Measurements from ENCODE around the gene PRUNE2. TPM values are rescaled to one million over a fixed set of nuclear protein-coding genes. Genes with fewer than 3 reads are reported as not detected.

Gene PRUNE2
- total and polyA plus RNA-seq, 2 of the 13 experiments (the other 11 are each of a cell fraction or from before 2014, with no cell fraction given), result 0.02 TPM; not detected in 1

DNA sequence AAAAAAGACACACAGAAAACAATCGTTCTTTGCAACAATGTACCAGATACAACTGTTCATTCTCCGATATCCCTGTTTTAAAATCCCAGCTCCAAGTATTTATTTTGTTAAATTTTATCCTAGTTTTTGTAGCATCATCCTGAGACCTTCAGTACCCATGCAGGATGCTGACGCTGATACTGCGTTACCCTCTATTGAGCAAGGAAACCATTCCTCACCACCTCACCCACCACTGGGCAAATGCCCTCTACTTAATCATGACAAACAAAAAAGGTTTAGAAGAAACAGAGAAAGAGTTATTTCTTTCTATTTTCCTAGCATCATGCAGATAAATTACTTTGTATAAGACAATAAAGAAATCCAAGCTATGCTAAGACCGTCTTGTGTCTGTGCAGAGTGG, 277.8 kb downstream of the PRUNE2 start:
- Histone ChIP-seq H4K20me1 (ENCODE audit: insufficient read depth, low read length) (no peaks in the 10 kb centered on the region), H3K27ac (ENCODE audit: extremely low read length, insufficient read depth, low read length) (no peak overlapping the region), H2AFZ (ENCODE audit: low read length) (no peak overlapping the region), H3K4me1 (ENCODE audit: insufficient read depth, low read length) (no peaks in the 10 kb centered on the region), H3K9me3 (ENCODE audit: low read length) (no peaks in the 10 kb centered on the region), H3K79me2 (ENCODE audit: insufficient read depth, low read length) (no peaks in the 10 kb centered on the region), H3K4me2 (ENCODE audit: low read depth, low read length) (no peak overlapping the region), H3K4me3 (replicated peaks in 1 of 3; ENCODE audit: insufficient read depth in 1 of 3, low read depth in 2 of 3, low read length in 3 of 3) (no peak overlapping the region), H3K36me3 (replicated peaks in 1 of 2; ENCODE audit: control insufficient read depth in 1 of 2, insufficient read depth in 2 of 2, low read length in 2 of 2) (no peaks in the 10 kb centered on the region), H3K27me3 (ENCODE audit: control insufficient read depth in 1 of 2, insufficient read depth in 2 of 2, low read length in 2 of 2) (no peaks in the 10 kb centered on the region), H3K9ac (ENCODE audit: insufficient read depth, low read depth, low read length) (no peak overlapping the region)
- ATAC-seq (no peak), FAIRE-seq (no peak), DNase-seq (ENCODE audit: low spot score) (no peak)
- POLR2A ChIA-PET, result no interaction called here
- BruUV-seq (replicated peaks), result no TSS peak
- TF ChIP-seq TBX2 (CRISPR knock-in tag; IDR thresholded peaks at IDR 0.05; ENCODE audit: borderline replicate concordance), result no peak
- TF ChIP-seq SIX4 (CRISPR knock-in tag; IDR thresholded peaks at IDR 0.05), result no peak
- TF ChIP-seq ZNF101 (CRISPR knock-in tag; IDR thresholded peaks at IDR 0.05; ENCODE audit: borderline replicate concordance, low read depth), result no peak
- no peak for TF ChIP-seq ZNF30 (CRISPR knock-in tag; IDR thresholded peaks at IDR 0.05)
- intact Hi-C loops (cut with micrococcal nuclease; ENCODE audit: unreplicated experiment) (no loop called here), in situ Hi-C loops (cut with HindIII; ENCODE audit: extremely low pct_ligation_motif_present, low pct_unique_long_range_greater_than_20kb) (no loop called here)
- CTCF ChIA-PET (ENCODE audit: low intra/inter-chr PET ratio, low total read pairs), result no interaction called here
- 48% methylated on average over 5 of the region's 5 CpGs for WGBS (ENCODE audit: low lambda C conversion rate)

DNA sequence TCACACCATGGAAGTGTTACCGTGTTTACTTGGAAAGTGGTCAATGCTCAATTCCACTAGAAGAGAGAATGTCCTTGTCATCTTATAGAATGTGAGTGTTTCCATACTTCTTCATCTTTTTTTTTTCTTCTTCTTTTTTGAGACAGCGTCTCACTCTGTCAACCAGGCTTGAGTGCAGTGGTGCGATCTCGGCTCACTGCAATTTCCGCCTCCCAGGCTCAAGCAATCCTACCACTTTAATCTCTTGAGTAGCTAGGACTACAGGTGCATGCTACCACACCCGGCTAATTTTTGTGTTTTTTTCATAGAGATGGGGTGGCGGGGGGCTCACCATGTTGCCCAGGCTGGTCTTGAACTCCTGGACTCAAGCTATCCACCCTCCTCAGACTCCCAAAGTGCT, 278.9 kb downstream of the PRUNE2 start:
- ChIA-PET CTCF (ENCODE audit: low intra/inter-chr PET ratio, low total read pairs) (no interaction called here), POLR2A (no interaction called here)
- 52% methylated on average over 7 of the region's 7 CpGs for WGBS (ENCODE audit: low lambda C conversion rate)
- H3K27me3 ChIP-seq (ENCODE audit: control insufficient read depth in 1 of 2, insufficient read depth in 2 of 2, low read length in 2 of 2), result no peaks in the 10 kb centered on the region
- H3K9ac ChIP-seq (ENCODE audit: insufficient read depth, low read depth, low read length), result no peak overlapping the region
- no peaks in the 10 kb centered on the region for H3K4me1 ChIP-seq (ENCODE audit: insufficient read depth, low read length)
- H3K4me3 ChIP-seq (replicated peaks in 1 of 3; ENCODE audit: insufficient read depth in 1 of 3, low read depth in 2 of 3, low read length in 3 of 3), result no peak overlapping the region
- no peak for ATAC-seq
- in situ Hi-C loops (cut with HindIII; ENCODE audit: extremely low pct_ligation_motif_present, low pct_unique_long_range_greater_than_20kb), result no loop called here
- no TSS peak for BruUV-seq (replicated peaks)
- no peaks in the 10 kb centered on the region for H4K20me1 ChIP-seq (ENCODE audit: insufficient read depth, low read length)
- no peak overlapping the region for H3K27ac ChIP-seq (ENCODE audit: extremely low read length, insufficient read depth, low read length)
- intact Hi-C loops (cut with micrococcal nuclease; ENCODE audit: unreplicated experiment), result no loop called here
- no peak for FAIRE-seq
- H3K4me2 ChIP-seq (ENCODE audit: low read depth, low read length), result no peak overlapping the region
- no peaks in the 10 kb centered on the region for H3K79me2 ChIP-seq (ENCODE audit: insufficient read depth, low read length)
- no peak for DNase-seq (ENCODE audit: low spot score)
- no peaks in the 10 kb centered on the region for H3K9me3 ChIP-seq (ENCODE audit: low read length)
- H3K36me3 ChIP-seq (replicated peaks in 1 of 2; ENCODE audit: control insufficient read depth in 1 of 2, insufficient read depth in 2 of 2, low read length in 2 of 2), result no peaks in the 10 kb centered on the region
- H2AFZ ChIP-seq (ENCODE audit: low read length), result no peak overlapping the region
- TF ChIP-seq, protein P1, sequence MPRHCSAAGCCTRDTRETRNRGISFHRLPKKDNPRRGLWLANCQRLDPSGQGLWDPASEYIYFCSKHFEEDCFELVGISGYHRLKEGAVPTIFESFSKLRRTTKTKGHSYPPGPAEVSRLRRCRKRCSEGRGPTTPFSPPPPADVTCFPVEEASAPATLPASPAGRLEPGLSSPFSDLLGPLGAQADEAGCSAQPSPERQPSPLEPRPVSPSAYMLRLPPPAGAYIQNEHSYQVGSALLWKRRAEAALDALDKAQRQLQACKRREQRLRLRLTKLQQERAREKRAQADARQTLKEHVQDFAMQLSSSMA (CRISPR knock-in tag; IDR thresholded peaks at IDR 0.05), result no peak
- TF ChIP-seq KDM2A (CRISPR knock-in tag; IDR thresholded peaks at IDR 0.05; ENCODE audit: borderline replicate concordance, low read depth) (no peak), CREB1 (IDR thresholded peaks at IDR 0.05) (no peak), CREB1 (CRISPR knock-in tag; IDR thresholded peaks at IDR 0.05) (no peak), YY1 (IDR thresholded peaks at IDR 0.05; ENCODE audit: insufficient read depth, insufficient replicate concordance, low read depth, low read length) (no peak)
- TF ChIP-seq, protein P2, sequence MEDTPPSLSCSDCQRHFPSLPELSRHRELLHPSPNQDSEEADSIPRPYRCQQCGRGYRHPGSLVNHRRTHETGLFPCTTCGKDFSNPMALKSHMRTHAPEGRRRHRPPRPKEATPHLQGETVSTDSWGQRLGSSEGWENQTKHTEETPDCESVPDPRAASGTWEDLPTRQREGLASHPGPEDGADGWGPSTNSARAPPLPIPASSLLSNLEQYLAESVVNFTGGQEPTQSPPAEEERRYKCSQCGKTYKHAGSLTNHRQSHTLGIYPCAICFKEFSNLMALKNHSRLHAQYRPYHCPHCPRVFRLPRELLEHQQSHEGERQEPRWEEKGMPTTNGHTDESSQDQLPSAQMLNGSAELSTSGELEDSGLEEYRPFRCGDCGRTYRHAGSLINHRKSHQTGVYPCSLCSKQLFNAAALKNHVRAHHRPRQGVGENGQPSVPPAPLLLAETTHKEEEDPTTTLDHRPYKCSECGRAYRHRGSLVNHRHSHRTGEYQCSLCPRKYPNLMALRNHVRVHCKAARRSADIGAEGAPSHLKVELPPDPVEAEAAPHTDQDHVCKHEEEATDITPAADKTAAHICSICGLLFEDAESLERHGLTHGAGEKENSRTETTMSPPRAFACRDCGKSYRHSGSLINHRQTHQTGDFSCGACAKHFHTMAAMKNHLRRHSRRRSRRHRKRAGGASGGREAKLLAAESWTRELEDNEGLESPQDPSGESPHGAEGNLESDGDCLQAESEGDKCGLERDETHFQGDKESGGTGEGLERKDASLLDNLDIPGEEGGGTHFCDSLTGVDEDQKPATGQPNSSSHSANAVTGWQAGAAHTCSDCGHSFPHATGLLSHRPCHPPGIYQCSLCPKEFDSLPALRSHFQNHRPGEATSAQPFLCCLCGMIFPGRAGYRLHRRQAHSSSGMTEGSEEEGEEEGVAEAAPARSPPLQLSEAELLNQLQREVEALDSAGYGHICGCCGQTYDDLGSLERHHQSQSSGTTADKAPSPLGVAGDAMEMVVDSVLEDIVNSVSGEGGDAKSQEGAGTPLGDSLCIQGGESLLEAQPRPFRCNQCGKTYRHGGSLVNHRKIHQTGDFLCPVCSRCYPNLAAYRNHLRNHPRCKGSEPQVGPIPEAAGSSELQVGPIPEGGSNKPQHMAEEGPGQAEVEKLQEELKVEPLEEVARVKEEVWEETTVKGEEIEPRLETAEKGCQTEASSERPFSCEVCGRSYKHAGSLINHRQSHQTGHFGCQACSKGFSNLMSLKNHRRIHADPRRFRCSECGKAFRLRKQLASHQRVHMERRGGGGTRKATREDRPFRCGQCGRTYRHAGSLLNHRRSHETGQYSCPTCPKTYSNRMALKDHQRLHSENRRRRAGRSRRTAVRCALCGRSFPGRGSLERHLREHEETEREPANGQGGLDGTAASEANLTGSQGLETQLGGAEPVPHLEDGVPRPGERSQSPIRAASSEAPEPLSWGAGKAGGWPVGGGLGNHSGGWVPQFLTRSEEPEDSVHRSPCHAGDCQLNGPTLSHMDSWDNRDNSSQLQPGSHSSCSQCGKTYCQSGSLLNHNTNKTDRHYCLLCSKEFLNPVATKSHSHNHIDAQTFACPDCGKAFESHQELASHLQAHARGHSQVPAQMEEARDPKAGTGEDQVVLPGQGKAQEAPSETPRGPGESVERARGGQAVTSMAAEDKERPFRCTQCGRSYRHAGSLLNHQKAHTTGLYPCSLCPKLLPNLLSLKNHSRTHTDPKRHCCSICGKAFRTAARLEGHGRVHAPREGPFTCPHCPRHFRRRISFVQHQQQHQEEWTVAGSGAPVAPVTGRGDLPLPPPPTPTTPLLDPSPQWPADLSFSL (CRISPR knock-in tag; IDR thresholded peaks at IDR 0.05), result no peak

Measured in HepG2 (cell line).